HepG2 (cell line): ENCODE results near the gene PMEPA1. TPM values are rescaled to one million over a fixed set of nuclear protein-coding genes. Genes with fewer than 3 reads are reported as not detected.

Experiments used
- ATAC-seq: fragments of 200-7000 bp; cut with Tn5 transposase; 3 replicates; pipeline ENCODE4 v1.9.1; 2020; ENCODE audit warnings: mild to moderate bottlenecking, moderate library complexity
- BruUV-seq: library from RNA; stranded (reverse); fragments of 400-500 nt; replicated peaks from 2 replicates; lab custom pipeline; 2021; lab: Mats Ljungman, UMichigan
- CTCF ChIA-PET: fragments of 300-600 bp; formaldehyde crosslinking; extraction: SDS; loops from one replicate; lab custom pipeline; 2021; ENCODE audit warnings: low total read pairs, inconsistent platforms, low intra/inter-chr PET ratio; lab: Yijun Ruan, JAX
- POLR2A ChIA-PET: fragments of 350-600 bp; sonication (Branson Sonifier 250); formaldehyde crosslinking; loops from one replicate; lab custom pipeline; 2020; ENCODE audit warnings: antibody characterized with exemption, inconsistent platforms; lab: Yijun Ruan, JAX
- DNase-seq: peaks from one replicate; pipeline ENCODE4 v3.0.0-alpha.2; 2015; ENCODE audit warnings: low spot score
- FAIRE-seq: peaks from 3 replicates; lab custom pipeline; 2011; peaks lifted over from hg19 to GRCh38; lab: Jason Lieb, UNC
- H2AFZ ChIP-seq: one replicate; pipeline ENCODE4 v1.6.1; 2011; ENCODE audit warnings: low read length, inconsistent platforms
- H3K27ac ChIP-seq: fragments of 300-600 bp; 3 replicates; pipeline ENCODE4 v1.8.0; 2011; ENCODE audit warnings: mixed run types, mild to moderate bottlenecking, mixed read lengths, low read length, inconsistent platforms; ENCODE audit not compliant: insufficient read depth; ENCODE audit errors: extremely low read length
- H3K27me3 ChIP-seq, 2 experiments: fragments of 200-600 bp in 1 of 2; 2 replicates in 1 of 2; 3 replicates in 1 of 2; pipeline versions ENCODE4 v1.6.0 to v1.8.0; 2011; ENCODE audit warnings: low read length in 2 of 2, mild to moderate bottlenecking in 2 of 2, moderate library complexity in 2 of 2, inconsistent platforms in 1 of 2; ENCODE audit not compliant: insufficient read depth in 2 of 2, control insufficient read depth in 1 of 2
- H3K36me3 ChIP-seq, 2 experiments: fragments of 200-600 bp in 1 of 2; replicated peaks in 1 of 2; 2 replicates in 1 of 2; 3 replicates in 1 of 2; pipeline versions ENCODE4 v1.5.1 to v1.8.0; 2011; ENCODE audit warnings: low read length in 2 of 2, inconsistent platforms in 1 of 2; ENCODE audit not compliant: insufficient read depth in 2 of 2, control insufficient read depth in 1 of 2
- H3K4me1 ChIP-seq: 2 replicates; pipeline ENCODE4 v1.5.1; 2012; ENCODE audit warnings: low read length, inconsistent platforms; ENCODE audit not compliant: insufficient read depth
- H3K4me2 ChIP-seq: 2 replicates; pipeline ENCODE4 v1.6.0; 2011; ENCODE audit warnings: low read depth, low read length, inconsistent platforms
- H3K4me3 ChIP-seq, 3 experiments: fragments of 200-600 bp in 1 of 3; sonication (generic), shearing (Covaris generic) in 1 of 3; replicated peaks in 1 of 3; 2 replicates each; pipeline ENCODE4 v1.5.1; 2011 to 2016; ENCODE audit warnings: low read length in 3 of 3, inconsistent platforms in 2 of 3, low read depth in 2 of 3, mild to moderate bottlenecking in 2 of 3, control low read depth in 1 of 3, mixed read lengths in 1 of 3; ENCODE audit not compliant: insufficient read depth in 1 of 3
- H3K79me2 ChIP-seq: one replicate; pipeline ENCODE4 v1.6.1; 2011; ENCODE audit warnings: low read length, inconsistent platforms; ENCODE audit not compliant: insufficient read depth
- H3K9ac ChIP-seq: 2 replicates; pipeline ENCODE4 v1.6.0; 2011; ENCODE audit warnings: mild to moderate bottlenecking, low read depth, low read length, inconsistent platforms; ENCODE audit not compliant: insufficient read depth
- H3K9me3 ChIP-seq: 2 replicates; pipeline ENCODE4 v1.5.1; 2012; ENCODE audit warnings: mild to moderate bottlenecking, low read length
- H4K20me1 ChIP-seq: 2 replicates; pipeline ENCODE4 v1.6.0; 2011; ENCODE audit warnings: inconsistent platforms, mild to moderate bottlenecking, low read length, moderate library complexity; ENCODE audit not compliant: insufficient read depth
- ETS1 ChIP-seq: sonication (generic); formaldehyde crosslinking; IDR thresholded peaks from 2 replicates; pipeline ENCODE4 v1.4.0; 2020; ENCODE audit warnings: missing genetic modification reagents
- EZH2 ChIP-seq: conservative IDR thresholded peaks from 2 replicates; pipeline ENCODE4 v1.6.1; 2012; ENCODE audit warnings: mild to moderate bottlenecking, low read depth, low read length, moderate library complexity
- HNRNPL ChIP-seq: fragments of 200-400 bp; formaldehyde crosslinking; IDR thresholded peaks from 2 replicates; pipeline ENCODE4 v1.6.1; 2017; ENCODE audit warnings: mild to moderate bottlenecking, low read depth, low read length
- NCOA2 ChIP-seq: sonication (generic); formaldehyde crosslinking; IDR thresholded peaks from 2 replicates; pipeline ENCODE4 v1.8.0; 2022; ENCODE audit warnings: inconsistent platforms
- NR1H2 ChIP-seq: sonication (generic); formaldehyde crosslinking; IDR thresholded peaks from 2 replicates; pipeline ENCODE4 v1.8.1; 2022; ENCODE audit warnings: low read depth, missing genetic modification reagents, borderline replicate concordance
- ZNF331 ChIP-seq: sonication (generic); formaldehyde crosslinking; IDR thresholded peaks from 2 replicates; pipeline ENCODE4 v1.4.0; 2020; ENCODE audit warnings: missing genetic modification reagents
- ZNF570 ChIP-seq: sonication (generic); formaldehyde crosslinking; IDR thresholded peaks from 2 replicates; pipeline ENCODE4 v1.4.0; 2020; ENCODE audit warnings: mild to moderate bottlenecking, missing genetic modification reagents, borderline replicate concordance
- WGBS: methylation state at CpG from one replicate; pipeline ENCODE4 v1.1.6; 2017; ENCODE audit warnings: low lambda C conversion rate; 5-methylcytosine and 5-hydroxymethylcytosine counted together
- in situ Hi-C: cut with HindIII; loops from 2 replicates; pipeline ENCODE4 v1.10.0; 2017; ENCODE audit warnings: low pct_unique_long_range_greater_than_20kb; ENCODE audit not compliant: extremely low pct_ligation_motif_present
- intact Hi-C: fragments of 100-400 bp; cut with micrococcal nuclease; formaldehyde crosslinking; loops from one replicate; pipeline ENCODE4 v1.10.0; 2022; ENCODE audit not compliant: unreplicated experiment
- polyA plus RNA-seq, 8 experiments: library from polyadenylated mRNA; depleted of rRNA in 3 of 8; stranded (reverse) in 7 of 8; unstranded in 1 of 8; fragments of >200 nt; fragmentation: Illumina TruSeq in 4 of 8; extraction: Trizol in 4 of 8; gene quantifications; 2 replicates each; pipeline versions ENCODE4 v1.2.1 to v1.2.3, GENCODE V29; 2011 to 2016; ENCODE audit warnings: low read depth in 4 of 8, missing spikeins in 1 of 8, mixed read lengths in 1 of 8; ENCODE audit not compliant: insufficient read depth in 1 of 8
- total RNA-seq, 5 experiments: library from RNA; depleted of rRNA; stranded (reverse); fragments of >200 nt; fragmentation: Illumina TruSeq; extraction: Trizol; gene quantifications; 2 replicates each; pipeline ENCODE4 v1.2.3, GENCODE V29; 2016; ENCODE audit warnings: low read depth in 1 of 5

PMEPA1 gene
- total and polyA plus RNA-seq, 2 of the 13 experiments (the other 11 are each of a cell fraction or from before 2014, with no cell fraction given): not detected

DNA sequence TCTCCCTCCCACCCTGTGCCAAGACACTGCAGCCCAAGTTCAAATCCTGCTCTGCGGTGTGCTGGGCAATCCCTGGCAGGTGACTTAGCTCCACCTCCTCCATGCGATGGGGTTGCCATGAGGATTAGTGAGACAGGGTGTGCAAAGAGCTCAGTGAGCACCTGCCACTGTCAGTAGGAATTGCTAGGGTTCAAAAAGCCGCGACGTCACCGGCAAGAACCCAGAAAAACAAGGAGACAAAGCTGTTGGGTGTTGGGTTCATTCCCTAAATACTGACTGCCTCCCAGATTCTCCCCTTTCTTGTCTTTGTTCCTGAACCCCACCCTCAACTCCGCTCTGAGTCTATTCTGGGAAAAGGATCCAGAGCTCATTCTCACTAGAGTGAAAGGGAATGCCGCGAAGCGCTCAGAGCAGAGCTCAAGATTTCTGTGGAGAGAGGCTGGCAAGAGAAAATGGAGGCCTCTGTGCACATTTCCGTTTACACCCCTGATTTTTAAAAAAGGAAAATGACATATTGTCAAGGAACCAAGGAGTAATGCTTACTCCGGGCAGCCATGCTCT lies 13.3 kb downstream of the PMEPA1 start:
- Histone ChIP-seq H3K79me2 (no peaks in the 10 kb centered on the region), H2AFZ (no peak overlapping the region), H3K9me3 (no peaks in the 10 kb centered on the region), H3K4me1 (no peaks in the 10 kb centered on the region), H3K9ac (no peak overlapping the region), H3K27me3 (peaks cover 32 to 92% of the 10 kb centered on the region in 2 experiments), H3K27ac (no peak overlapping the region), H3K4me3 (no peak overlapping the region)
- WGBS: 57% methylated on average over 12 of the region's 12 CpGs
- no peak for FAIRE-seq
- no peak for ATAC-seq
- intact Hi-C loops: no loop called here
- CTCF ChIA-PET: no interaction called here
- no peak for DNase-seq
- POLR2A ChIA-PET: no interaction called here
- BruUV-seq: no TSS peak
- TF ChIP-seq NCOA2 (CRISPR knock-in tag): no peak
- TF ChIP-seq EZH2: peak; percentile 3; the same call in 1 of the 2 replicates
- no peak for TF ChIP-seq ETS1
- TF ChIP-seq, all 625 proteins: peak for 1
- H4K20me1 ChIP-seq: no peaks in the 10 kb centered on the region
- no peak overlapping the region for H3K4me2 ChIP-seq
- in situ Hi-C loops: no loop called here
- no peaks in the 10 kb centered on the region for H3K36me3 ChIP-seq

DNA sequence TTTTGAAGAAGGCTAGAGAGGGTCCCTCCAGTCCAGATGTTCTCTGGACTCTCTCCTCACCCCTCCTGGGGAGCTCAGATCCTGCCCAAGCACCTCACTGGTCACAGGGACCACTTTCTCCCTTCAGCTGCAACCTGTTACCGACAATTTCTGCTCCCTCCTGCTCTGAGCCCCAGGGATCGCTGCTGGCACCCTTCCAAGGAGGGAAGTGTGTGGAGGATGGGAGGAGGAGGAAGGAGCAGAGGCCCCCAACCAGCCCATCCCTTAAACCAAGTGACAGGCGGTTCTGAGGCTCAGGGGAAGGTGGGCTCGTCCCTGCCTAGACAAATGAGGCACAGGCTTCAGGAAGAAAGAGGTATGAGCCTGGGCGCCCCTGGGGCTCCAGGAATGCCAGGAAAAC lies 13.9 kb downstream of the PMEPA1 start:
- no peak overlapping the region for H3K27ac ChIP-seq
- no peaks in the 10 kb centered on the region for H4K20me1 ChIP-seq
- no peak overlapping the region for H3K4me3 ChIP-seq
- no TSS peak for BruUV-seq
- ChIA-PET POLR2A (no interaction called here), CTCF (no interaction called here)
- no peak overlapping the region for H2AFZ ChIP-seq
- in situ Hi-C loops (no loop called here), intact Hi-C loops (no loop called here)
- H3K27me3 ChIP-seq: peaks cover 37 to 92% of the 10 kb centered on the region in 2 experiments
- ATAC-seq: no peak
- H3K4me1 ChIP-seq: no peaks in the 10 kb centered on the region
- no peak for DNase-seq
- FAIRE-seq: no peak
- no peak overlapping the region for H3K9ac ChIP-seq
- H3K9me3 ChIP-seq: no peaks in the 10 kb centered on the region
- TF ChIP-seq EZH2: 0 out of 2 replicates have a peak, but pooled peaks have one; percentile 3
- TF ChIP-seq ZNF570 (CRISPR knock-in tag): no peak
- no peak for TF ChIP-seq HNRNPL
- no peak for TF ChIP-seq NR1H2 (CRISPR knock-in tag)
- TF ChIP-seq ZNF331: no peak
- no peak overlapping the region for H3K4me2 ChIP-seq
- WGBS: 8% methylated on average over 5 of the region's 5 CpGs
- H3K79me2 ChIP-seq: no peaks in the 10 kb centered on the region
- H3K36me3 ChIP-seq: no peaks in the 10 kb centered on the region
